Middle frontal gyrus (tissue), 1 donor: ENCODE results near the gene NUDT22.
"Not testable (repeated sequence)": the region's sequence is repeated elsewhere in the genome, so short reads cannot be mapped to it uniquely, and the experiment has no call there.

Experiments
- DNase-seq: peaks from one replicate; pipeline ENCODE4 v3.0.0-alpha.2; 2015; ENCODE audit warnings: low spot score; ENCODE audit errors: extremely low spot score

The NUDT22 gene

DNA sequence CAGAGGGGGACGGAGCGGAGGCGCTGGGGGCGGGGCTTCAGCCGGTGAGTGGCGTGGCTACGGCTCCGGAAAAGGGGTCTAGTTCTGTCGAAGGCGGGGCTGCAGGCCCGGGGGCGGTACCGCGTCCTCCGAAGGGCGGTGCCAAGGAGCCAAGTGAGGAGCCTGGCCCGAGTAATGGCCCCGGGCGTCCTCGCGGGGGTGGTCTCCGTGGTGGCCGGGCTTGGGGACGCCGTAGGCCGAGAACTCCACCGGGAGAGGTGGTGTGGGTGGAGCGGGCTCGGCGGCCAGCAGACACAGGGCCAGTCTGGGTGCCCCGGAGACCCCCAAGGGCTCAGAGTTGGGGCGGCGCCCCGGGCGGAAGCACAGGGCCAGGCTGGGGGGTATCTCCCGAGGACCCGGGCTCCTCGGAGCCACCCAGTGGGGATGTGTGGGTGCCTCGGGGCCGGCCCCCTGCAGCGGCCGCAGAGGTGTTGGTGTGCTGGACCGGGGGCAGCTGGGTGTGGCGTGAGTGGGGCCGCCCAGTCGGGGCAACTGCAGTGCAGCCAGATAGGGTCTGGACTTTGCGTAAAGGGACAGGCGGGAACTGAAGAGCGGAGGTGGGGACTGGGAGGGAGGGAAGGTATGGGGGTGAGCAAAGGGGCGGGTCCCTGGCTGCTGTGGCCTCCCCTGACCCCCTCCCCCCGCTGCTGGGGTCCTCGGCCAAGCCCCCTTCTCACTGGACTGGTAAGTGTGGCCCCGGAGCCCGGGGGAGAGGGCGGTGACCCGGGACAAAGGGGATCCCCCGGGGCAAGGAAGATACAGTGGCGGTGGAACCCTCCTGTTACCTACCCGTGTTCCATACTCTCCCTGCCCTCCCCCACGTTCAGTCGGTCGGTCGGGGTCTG lies 15.7 kb downstream of the NUDT22 start:
- no peak for DNase-seq

GRCh38 chr11:64243236-64243854 lies 17.3 kb downstream of the NUDT22 start:
- DNase-seq = no peak

DNA sequence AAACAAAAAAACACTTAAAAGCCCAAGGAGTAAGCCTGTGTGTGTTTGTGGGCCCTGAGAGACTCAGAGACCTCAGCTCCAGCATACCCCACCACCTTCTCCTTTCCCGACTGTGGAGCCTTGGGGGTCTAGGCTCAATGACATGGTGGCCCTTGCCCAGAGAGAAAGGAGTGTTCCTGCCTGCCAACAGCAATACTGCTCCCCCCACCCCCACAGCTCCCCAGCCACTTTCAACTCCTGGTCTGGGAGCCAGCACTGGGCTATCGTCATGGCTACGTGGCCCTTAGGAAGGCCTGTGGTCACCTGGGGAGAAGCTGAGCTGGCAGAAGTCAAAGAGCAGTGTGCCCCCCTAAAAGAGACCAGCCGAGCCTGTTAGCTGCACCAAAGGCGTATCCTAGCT lies 18.0 kb downstream of the NUDT22 start:
- DNase-seq = no peak

- no peak for DNase-seq
Observed at GRCh38 chr11:64244966-64245365, 18.9 kb downstream of the NUDT22 start.

DNA sequence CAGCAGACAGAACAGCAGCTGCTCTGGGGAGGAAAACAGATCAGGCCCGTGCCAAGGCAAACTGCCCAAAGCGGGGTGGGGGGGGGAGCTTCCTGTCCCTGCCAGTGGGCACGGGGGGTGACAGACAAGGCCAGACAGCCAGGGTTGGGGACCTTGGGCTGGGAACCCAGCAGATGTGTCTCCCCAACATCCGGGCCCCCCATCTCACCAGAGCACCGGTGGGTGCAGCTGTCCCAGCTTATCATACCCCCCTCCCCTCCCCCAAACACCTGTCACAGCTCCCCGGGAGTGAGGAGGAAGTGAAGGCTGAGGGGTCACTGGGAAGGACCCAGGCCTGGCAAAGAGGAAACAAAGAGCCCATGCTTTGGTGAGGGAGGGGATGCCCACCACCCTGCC lies 19.3 kb downstream of the NUDT22 start:
- DNase-seq = no peak

GRCh38 chr11:64245797-64246620 lies 19.9 kb downstream of the NUDT22 start:
- DNase-seq = no peak

GRCh38 chr11:64246621-64246870 lies 20.5 kb downstream of the NUDT22 start:
- DNase-seq = not testable (repeated sequence)

DNA sequence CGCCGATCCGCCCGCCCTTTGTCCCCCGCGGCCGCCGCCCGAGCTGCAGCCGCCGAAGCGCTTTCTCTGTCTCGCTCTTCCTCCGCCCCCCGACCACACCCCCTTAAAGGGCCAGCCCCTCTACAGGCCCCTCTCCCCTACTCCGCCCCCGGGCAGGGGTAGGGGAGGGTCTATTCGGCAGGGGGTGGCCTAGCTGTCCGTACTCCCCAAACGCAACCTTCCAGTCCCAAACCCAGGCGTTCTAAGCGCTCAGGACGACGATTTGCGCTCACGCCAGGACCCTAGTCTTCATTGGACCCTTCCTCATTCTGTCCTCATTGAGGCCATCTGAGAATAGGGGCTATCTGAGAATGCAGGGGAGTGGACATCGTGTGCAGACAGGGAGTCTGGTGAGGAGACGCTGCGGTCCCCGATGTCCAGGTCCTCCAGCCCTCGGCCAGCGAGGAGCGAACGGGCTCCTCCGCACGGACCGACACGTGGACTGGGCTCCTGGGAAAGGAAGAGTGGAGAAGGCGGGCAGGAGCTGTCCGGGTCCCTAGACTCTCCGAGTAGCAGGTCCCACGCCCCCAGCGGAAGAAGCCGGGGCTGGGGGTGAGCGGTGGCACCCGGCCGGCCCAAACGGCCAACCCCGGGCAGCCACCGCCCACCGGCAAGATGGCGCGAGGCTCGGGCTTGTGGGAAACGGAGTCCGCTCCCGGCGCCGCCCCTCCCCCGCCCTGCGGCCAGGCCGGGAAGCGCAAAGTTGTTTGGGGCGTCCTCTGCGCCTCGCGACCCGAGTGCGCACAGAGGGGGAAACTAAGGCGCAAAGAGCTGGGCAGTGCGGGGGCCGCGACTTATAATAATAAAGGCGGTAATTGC lies 21.0 kb downstream of the NUDT22 start, which contains the start of gene PPP1R14B:
PPP1R14B (minus strand) TSS at position 73 of the 858 bp plus-strand sequence. CDS start 270 bp downstream, outside the sequence.
- peak; percentile 76 for DNase-seq

- no peak for DNase-seq
Observed at GRCh38 chr11:64247729-64248531, 21.9 kb downstream of the NUDT22 start.

DNA sequence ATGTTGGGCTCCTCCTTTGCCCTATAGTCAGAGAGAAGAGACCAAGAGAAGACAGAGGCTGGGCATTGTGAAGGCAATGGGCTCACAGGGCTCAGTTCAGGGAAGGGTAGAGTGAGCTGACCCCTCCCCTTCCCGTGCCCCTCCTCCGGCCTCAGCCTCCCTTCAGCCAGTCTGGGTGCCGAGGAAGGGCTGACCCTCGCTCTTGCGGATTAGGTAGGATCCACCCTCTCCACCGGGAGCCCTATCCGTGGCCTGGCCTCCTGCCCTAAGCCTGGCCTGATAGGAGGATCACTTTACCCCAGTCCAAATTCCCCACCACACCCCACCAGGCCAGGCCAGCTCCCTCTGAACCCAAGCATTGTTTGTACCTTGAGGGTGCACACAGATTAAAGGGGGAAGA lies 22.5 kb downstream of the NUDT22 start:
- no peak for DNase-seq

GRCh38 chr11:64249038-64249437 lies 23.0 kb downstream of the NUDT22 start:
- no peak for DNase-seq

GRCh38 chr11:64249563-64250414 lies 23.7 kb downstream of the NUDT22 start:
- DNase-seq = no peak

DNA sequence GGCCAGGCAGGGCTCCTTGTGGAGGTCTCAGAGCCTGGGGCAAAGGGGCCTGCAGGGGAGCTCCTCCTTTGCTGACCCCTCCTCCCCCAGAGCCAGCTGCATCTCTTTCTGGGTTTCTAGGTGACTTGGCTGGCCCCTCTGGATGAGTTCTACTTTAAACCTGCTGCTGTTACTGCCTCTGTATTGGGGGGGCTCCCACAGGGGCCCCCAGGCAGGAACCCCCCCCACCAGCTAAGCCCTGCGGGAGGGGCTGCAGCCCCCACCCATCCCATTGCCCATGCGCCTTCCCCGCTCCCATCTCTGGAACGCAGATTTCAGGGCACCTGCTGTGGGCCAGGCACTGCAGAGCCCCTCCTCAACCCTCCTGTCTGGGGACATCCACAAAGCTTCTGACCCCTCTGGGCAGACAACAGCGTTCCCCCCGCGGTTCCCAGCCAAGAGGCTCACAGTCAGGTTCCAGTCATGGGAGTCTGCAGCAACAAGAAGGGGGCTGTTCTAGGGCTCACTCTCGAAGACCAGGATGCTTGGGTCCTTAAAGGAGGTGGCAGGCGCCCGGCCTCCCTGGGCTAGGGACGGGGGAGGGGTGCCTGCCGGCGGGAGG lies 24.4 kb downstream of the NUDT22 start:
- no peak for DNase-seq

- no peak for DNase-seq
Observed at GRCh38 chr11:64251016-64251752, 25.1 kb downstream of the NUDT22 start, which contains the start of gene PLCB3. Gene PLCB3 (plus strand): TSS chr11:64251530. CDS start chr11:64251650, 120 bp downstream.

DNA sequence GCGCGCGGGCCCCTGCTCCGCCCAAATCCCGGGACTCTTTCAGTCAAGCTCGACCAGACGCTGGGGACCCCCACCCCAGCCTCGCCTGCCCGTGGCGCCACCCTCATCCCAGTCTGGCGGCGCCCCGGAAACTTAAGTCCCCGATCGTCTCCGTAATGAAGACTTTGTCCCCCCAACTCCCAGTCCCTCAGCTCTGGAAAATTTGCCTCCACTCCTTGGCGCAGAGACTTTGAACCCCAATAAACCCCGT lies 25.6 kb downstream of the NUDT22 start:
- no peak for DNase-seq

GRCh38 chr11:64252003-64252872 lies 26.2 kb downstream of the NUDT22 start:
- no peak for DNase-seq

- no peak for DNase-seq
Observed at GRCh38 chr11:64253043-64253442, 27.0 kb downstream of the NUDT22 start.
